K562 (cell line): Measurements from ENCODE around the gene PDE4A. TPM values are rescaled to one million over a fixed set of nuclear protein-coding genes. Genes with fewer than 3 reads are reported as not detected.
A peak's percentile ranks its signal among the peaks of the same experiment; 100 is the strongest.

Experiments used
- FOXM1 ChIP-seq, 2 experiments: fragments of 450-650 bp in 1 of 2; sonication (generic) in 1 of 2; formaldehyde crosslinking in 1 of 2; IDR thresholded peaks; 2 replicates each; pipeline versions ENCODE4 v1.6.1 to v1.9.0; 2017 to 2022; ENCODE audit warnings: low read depth in 2 of 2, mild to moderate bottlenecking in 2 of 2, missing genetic modification reagents in 1 of 2, moderate library complexity in 1 of 2
- HDGF ChIP-seq: fragments of 450-650 bp; IDR thresholded peaks from 2 replicates; pipeline ENCODE4 v1.6.1; 2016
- KLF1 ChIP-seq: fragments of 450-650 bp; IDR thresholded peaks from 2 replicates; pipeline ENCODE4 v1.6.1; 2016; ENCODE audit warnings: missing genetic modification characterization, missing compliant biosample characterization
- KLF13 ChIP-seq: fragments of 450-650 bp; IDR thresholded peaks from 2 replicates; pipeline ENCODE4 v1.6.1; 2016; ENCODE audit warnings: missing genetic modification characterization, low read depth, mild to moderate bottlenecking, missing compliant biosample characterization, moderate library complexity, borderline replicate concordance
- MAFK ChIP-seq: IDR thresholded peaks from 2 replicates; pipeline ENCODE4 v1.6.1; 2011; ENCODE audit warnings: low read length, improper control_type of control experiment
- PHTF2 ChIP-seq: fragments of 250-450 bp; sonication (Bioruptor Pico); IDR thresholded peaks from 2 replicates; pipeline ENCODE4 v1.5.0; 2021; ENCODE audit warnings: mild to moderate bottlenecking
- RBM15 ChIP-seq: fragments of 200-400 bp; formaldehyde crosslinking; IDR thresholded peaks from 2 replicates; pipeline ENCODE4 v1.6.1; 2018; ENCODE audit warnings: mild to moderate bottlenecking, low read length, moderate library complexity; ENCODE audit not compliant: insufficient read depth
- RBM34 ChIP-seq: fragments of 200-400 bp; formaldehyde crosslinking; IDR thresholded peaks from 2 replicates; pipeline ENCODE4 v1.6.1; 2018; ENCODE audit warnings: low read length, borderline replicate concordance; ENCODE audit not compliant: insufficient read depth
- ZBTB17 ChIP-seq: fragments of 450-650 bp; formaldehyde crosslinking; IDR thresholded peaks from 2 replicates; pipeline ENCODE4 v1.4.0; 2020; ENCODE audit warnings: mild to moderate bottlenecking
- ZNF444 ChIP-seq: fragments of 250-450 bp; sonication (Bioruptor Pico); IDR thresholded peaks from 2 replicates; pipeline ENCODE4 v1.4.0; 2020; ENCODE audit warnings: mild to moderate bottlenecking, moderate library complexity
- polyA plus RNA-seq, 8 experiments: library from polyadenylated mRNA; depleted of rRNA in 4 of 8; stranded (reverse) in 5 of 8; unstranded in 3 of 8; fragments of >200 nt; fragmentation: Nextera tagmentation in 2 of 8; fragmentation: Illumina TruSeq in 1 of 8; extraction: Ambion mirVana in 2 of 8; extraction: Trizol in 1 of 8; gene quantifications; 2 replicates each; pipeline versions ENCODE4 v1.2.1 to v1.2.3, GENCODE V29; 2011 to 2014; ENCODE audit warnings: inconsistent platforms in 1 of 8, missing spikeins in 1 of 8
- total RNA-seq, 7 experiments: library from RNA; depleted of rRNA in 6 of 7; stranded (reverse); fragments of >200 nt in 6 of 7; fragmentation: Illumina TruSeq in 2 of 7; extraction: Trizol in 2 of 7; gene quantifications; 2 replicates each; pipeline versions ENCODE4 v1.2.1 to v1.2.3, GENCODE V29; 2011 to 2021; ENCODE audit warnings: low replicate concordance in 1 of 7
- TF ChIP-seq, protein P1 (sequence below), 2 experiments: fragments of 450-650 bp; formaldehyde crosslinking in 1 of 2; IDR thresholded peaks; 2 replicates each; pipeline versions ENCODE4 v1.4.0 to v1.6.1; 2014 to 2020; ENCODE audit warnings: mild to moderate bottlenecking in 2 of 2, borderline replicate concordance in 1 of 2, low read depth in 1 of 2
- TF ChIP-seq, protein P2 (sequence below): sonication (generic); formaldehyde crosslinking; IDR thresholded peaks from 2 replicates; pipeline ENCODE4 v1.8.1; 2022; ENCODE audit warnings: missing genetic modification reagents
- TF ChIP-seq, protein P3 (sequence below): fragments of 450-650 bp; formaldehyde crosslinking; IDR thresholded peaks from 2 replicates; pipeline ENCODE4 v1.4.0; 2020; ENCODE audit warnings: mild to moderate bottlenecking, mixed read lengths

PDE4A gene
- total and polyA plus RNA-seq, 9 of the 15 experiments (the other 6 are each of a cell fraction or from before 2014, with no cell fraction given): 0.66 to 26.9 (median 4.6) TPM

DNA sequence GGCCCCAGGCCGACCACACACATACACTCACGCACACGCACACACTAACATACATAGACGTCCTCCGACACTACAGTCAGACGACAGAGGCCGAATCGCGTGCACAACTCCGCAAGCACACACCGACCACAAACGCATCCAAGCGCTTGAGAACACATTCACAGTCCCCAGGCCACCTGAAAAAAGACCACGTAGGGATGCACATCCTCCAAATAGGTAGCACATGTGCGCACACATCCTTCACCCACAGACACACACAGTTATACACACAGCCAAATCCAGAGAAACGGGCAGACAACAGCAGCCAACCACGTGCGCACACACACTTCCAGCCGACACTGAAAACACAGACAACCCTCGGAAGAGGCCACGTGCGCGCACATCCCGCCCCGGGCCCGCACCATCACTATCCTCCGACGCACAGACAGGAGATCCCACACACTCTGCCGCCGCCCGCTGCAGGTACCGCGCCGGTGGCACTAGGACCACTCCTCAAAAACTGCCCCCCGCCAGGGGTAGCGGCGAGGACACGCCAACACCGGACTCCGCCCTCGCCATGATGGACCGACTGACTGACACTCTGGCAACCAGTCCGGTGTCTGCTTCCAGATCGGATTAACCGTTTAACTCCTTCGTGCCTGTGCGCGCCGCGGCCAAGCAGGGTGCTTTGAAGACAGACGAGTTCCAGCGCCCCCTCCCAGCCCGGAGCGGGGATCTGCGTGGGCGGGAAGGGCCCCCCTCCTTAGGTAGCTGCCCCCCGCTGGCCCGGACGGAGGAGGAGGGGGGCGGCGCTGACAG, 493 bp upstream of the PDE4A start (continued):
- TF ChIP-seq, protein P1, sequence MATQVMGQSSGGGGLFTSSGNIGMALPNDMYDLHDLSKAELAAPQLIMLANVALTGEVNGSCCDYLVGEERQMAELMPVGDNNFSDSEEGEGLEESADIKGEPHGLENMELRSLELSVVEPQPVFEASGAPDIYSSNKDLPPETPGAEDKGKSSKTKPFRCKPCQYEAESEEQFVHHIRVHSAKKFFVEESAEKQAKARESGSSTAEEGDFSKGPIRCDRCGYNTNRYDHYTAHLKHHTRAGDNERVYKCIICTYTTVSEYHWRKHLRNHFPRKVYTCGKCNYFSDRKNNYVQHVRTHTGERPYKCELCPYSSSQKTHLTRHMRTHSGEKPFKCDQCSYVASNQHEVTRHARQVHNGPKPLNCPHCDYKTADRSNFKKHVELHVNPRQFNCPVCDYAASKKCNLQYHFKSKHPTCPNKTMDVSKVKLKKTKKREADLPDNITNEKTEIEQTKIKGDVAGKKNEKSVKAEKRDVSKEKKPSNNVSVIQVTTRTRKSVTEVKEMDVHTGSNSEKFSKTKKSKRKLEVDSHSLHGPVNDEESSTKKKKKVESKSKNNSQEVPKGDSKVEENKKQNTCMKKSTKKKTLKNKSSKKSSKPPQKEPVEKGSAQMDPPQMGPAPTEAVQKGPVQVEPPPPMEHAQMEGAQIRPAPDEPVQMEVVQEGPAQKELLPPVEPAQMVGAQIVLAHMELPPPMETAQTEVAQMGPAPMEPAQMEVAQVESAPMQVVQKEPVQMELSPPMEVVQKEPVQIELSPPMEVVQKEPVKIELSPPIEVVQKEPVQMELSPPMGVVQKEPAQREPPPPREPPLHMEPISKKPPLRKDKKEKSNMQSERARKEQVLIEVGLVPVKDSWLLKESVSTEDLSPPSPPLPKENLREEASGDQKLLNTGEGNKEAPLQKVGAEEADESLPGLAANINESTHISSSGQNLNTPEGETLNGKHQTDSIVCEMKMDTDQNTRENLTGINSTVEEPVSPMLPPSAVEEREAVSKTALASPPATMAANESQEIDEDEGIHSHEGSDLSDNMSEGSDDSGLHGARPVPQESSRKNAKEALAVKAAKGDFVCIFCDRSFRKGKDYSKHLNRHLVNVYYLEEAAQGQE (IDR thresholded peaks at IDR 0.05; ENCODE audit: borderline replicate concordance): no peak
- TF ChIP-seq, protein P1 (CRISPR knock-in tag; IDR thresholded peaks at IDR 0.05; ENCODE audit: low read depth): no peak
- TF ChIP-seq RBM34 (no peak), PHTF2 (no peak), HDGF (no peak), ZBTB17 (CRISPR knock-in tag) (no peak), MAFK (no peak), RBM15 (no peak), FOXM1 (IDR thresholded peaks at IDR 0.05; ENCODE audit: low read depth) (peak; percentile 70; the same call in 1 of the 2 replicates), FOXM1 (CRISPR knock-in tag; IDR thresholded peaks at IDR 0.05; ENCODE audit: low read depth) (no peak), KLF13 (tag) (no peak), KLF1 (tag) (no peak), ZNF444 (CRISPR knock-in tag) (no peak)
- TF ChIP-seq, protein P2, sequence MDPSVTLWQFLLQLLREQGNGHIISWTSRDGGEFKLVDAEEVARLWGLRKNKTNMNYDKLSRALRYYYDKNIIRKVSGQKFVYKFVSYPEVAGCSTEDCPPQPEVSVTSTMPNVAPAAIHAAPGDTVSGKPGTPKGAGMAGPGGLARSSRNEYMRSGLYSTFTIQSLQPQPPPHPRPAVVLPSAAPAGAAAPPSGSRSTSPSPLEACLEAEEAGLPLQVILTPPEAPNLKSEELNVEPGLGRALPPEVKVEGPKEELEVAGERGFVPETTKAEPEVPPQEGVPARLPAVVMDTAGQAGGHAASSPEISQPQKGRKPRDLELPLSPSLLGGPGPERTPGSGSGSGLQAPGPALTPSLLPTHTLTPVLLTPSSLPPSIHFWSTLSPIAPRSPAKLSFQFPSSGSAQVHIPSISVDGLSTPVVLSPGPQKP (CRISPR knock-in tag): no peak
- TF ChIP-seq, protein P3, sequence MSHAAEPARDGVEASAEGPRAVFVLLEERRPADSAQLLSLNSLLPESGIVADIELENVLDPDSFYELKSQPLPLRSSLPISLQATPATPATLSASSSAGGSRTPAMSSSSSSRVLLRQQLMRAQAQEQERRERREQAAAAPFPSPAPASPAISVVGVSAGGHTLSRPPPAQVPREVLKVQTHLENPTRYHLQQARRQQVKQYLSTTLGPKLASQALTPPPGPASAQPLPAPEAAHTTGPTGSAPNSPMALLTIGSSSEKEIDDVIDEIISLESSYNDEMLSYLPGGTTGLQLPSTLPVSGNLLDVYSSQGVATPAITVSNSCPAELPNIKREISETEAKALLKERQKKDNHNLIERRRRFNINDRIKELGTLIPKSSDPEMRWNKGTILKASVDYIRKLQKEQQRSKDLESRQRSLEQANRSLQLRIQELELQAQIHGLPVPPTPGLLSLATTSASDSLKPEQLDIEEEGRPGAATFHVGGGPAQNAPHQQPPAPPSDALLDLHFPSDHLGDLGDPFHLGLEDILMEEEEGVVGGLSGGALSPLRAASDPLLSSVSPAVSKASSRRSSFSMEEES (CRISPR knock-in tag): no peak
